HG03108 (cell line): Measurements from ENCODE around the gene NPTN.

Experiments used
- ATAC-seq: cut with Tn5 transposase; IDR thresholded peaks from one replicate; pipeline ENCODE4 v1.9.1; 2021; ENCODE audit warnings: moderate library complexity; ENCODE audit not compliant: unreplicated experiment

The NPTN gene

DNA sequence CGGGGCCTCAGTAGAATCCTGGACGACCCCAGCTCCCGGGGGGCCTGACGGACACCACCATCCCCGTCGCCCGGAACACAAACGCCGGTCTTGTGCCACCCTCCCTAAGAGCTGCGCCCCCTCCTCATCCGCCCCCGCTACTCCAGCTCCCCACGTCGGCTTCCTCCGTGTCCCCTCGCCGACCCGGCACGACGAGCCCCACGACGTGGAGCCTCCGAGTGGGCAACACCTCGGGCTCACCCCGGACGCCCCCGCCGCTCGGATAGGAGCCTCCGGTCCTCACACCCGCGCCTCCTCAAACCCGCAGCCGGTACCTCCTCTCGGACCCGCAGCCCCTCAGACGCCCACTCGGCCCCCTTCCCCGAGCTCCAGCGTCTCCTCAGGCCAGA is 525 bp downstream of the NPTN start:
- ATAC-seq = no peak

DNA sequence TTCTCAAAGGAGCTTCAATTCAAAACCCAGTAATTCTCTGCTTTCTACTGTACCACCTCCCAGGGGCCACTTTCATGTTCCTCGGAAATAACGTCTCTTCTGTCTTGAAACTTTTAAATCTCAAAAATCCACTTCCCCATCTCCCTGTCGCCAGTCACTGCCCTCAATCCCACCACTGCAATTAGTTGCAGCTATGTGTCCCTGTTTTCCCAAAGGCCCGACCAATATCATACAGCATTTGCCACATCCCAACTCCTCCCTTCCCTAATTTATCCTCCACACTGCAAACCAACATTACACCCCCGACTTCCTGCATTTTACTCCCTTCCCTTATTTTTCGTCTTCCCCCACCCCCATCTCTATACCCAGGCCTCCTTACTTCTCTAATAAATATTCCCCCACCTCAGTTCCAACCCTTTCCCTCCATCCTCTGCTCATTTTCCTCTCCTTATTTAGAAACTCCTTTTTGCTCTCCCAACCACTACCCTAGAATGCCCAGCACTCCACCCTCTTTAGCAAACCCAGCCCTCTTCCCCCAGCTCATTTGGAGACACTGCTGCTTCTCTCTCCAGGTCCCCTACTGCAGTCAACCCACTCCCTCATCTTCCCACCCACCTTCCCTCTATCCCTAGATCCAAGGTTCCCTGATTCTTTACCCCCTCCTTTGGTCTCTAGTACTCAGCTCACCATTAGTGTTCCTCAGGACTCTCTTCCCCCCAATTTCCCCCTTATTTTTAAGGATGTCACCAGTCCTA is 1.1 kb downstream of the NPTN start:
- no peak for ATAC-seq

DNA sequence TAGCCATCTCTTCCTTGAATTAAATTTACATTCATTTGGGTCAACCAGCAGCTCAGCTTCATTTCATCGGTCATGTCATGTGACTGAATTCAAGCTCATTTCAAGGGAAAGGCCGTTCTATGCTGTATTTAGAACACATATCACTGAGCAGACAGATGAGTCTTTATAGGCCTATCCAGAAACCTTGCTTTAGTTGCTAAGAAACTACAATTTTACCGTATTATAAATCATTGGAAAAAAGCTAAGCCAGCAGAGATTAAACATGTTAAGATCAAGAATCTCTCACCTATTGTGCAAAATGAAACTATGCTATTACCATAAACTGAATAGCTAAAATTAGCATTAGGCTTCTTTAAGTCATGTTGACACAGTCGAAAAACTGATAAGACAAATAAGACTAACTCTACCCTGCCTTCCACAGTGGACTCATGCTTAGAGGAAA is 2.2 kb downstream of the NPTN start:
- no peak for ATAC-seq

DNA sequence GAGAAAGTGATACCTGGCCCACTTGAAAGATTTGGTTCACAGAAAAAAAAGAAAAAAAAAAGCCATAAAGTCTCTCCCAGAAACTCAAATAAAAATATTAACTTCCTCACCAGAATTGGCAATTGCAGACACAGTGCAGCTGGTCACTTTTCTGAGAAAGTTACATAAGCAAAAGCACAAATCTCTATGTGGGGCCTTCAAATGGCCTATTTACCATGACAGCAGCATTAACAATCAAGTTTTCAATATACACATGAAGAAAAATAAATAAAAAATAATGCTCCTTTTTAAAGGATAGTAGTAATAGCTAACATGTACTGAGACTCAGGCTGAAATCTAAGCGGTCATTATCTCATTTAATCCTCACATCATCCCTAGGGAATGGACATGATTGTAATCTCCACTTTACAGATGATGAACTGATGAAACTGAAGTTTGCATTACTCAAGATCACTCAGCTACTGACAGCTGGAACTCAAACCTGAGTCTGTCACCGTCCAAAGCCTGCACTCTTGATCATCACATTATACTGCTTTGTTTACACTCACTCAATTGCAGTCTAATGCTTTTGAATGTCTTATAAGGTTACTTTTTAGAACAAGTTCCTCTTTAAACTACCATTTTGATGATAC is 3.3 kb downstream of the NPTN start:
- ATAC-seq = no peak

DNA sequence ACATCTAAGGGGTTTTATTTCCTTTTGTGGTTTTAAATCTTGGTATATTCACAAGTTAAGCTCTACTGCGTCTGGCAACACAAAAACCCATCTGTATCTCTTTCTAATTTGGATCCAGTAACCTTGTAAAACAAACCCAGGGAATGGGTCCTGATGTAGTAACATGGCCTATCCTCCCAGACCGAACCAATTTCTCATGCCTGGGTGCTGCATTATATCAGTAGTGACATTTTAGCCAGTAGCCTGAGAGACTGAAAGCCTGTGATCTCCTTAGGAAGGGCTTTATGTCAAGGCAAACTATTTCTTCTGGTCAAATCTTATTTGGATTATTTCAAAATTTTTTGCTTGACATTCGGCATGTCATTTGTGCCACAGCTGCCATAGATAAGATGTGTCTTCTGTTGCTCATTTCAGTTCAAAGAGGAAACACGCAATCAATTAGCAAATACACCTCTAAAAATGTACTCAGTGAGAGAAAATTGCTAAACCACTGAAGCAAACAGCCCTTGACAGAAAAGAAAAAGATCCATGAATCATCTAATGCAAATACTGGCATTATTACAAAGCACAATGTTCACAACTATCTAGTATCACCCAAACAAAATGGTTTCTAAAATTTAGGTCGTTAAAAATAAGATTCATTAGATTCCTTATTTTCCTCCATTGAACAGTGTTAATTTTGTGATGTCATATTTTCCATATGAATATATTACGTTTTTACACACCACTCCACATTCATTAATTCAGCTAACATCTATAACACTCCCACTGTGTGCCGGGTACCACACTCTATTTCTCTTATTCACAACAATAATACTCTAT is 4.0 kb downstream of the NPTN start:
- ATAC-seq = no peak

DNA sequence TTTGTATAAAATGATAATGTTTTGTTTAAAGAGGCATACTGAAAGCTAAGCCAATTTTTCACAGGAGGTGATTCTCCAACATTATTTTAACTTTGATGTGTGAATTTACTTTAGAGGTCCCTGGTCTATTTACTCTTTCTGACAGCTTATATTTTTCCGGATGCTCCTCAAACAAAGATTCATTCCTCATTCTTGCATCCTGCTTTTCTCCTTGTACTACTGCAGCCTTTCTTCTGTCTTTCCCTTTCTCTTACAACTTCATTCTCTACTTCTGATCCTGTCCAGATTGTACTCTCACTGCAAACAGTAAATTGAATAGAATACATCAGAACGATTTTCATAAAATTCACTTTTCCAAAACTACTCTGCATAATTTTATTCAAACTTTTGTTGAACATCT is 5.1 kb downstream of the NPTN start:
- no peak for ATAC-seq

DNA sequence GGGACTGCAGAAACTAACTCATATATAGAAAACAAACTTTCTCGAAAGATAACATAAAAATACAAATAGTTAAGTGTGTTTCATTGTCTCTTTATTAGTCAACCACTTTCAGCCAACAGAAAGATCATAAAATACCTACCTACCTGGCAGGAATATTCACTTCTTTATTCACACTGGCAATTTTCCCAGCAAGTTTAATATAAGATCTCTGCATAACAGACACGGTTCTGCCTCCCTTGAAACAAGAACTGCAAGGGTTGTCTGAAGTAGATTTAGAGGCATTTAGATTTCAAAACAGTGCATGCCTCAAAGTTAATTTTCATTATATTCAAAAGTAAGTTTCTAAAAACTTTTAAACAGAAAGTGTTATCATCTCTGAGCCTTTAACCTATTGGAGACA is 7.1 kb downstream of the NPTN start:
- no peak for ATAC-seq

DNA sequence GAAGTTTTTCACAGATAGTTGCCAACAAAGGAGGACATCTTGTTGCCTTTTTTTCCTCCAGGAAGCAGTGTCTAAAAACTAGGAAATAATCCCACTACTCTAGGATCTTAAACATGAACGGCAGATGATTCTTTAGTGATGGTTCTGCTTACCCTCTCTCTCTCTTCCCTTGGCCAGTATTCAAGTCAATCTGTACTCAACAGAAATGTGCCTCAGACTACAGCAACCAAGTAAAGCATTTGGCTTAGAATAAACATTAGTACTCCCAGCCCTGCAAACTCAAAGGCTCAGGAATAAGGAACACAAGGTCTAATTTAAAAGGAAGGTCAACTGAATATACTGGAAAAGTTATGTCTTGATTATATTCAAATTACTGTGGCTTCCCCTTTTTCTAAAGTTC is 8.7 kb downstream of the NPTN start:
- no peak for ATAC-seq

DNA sequence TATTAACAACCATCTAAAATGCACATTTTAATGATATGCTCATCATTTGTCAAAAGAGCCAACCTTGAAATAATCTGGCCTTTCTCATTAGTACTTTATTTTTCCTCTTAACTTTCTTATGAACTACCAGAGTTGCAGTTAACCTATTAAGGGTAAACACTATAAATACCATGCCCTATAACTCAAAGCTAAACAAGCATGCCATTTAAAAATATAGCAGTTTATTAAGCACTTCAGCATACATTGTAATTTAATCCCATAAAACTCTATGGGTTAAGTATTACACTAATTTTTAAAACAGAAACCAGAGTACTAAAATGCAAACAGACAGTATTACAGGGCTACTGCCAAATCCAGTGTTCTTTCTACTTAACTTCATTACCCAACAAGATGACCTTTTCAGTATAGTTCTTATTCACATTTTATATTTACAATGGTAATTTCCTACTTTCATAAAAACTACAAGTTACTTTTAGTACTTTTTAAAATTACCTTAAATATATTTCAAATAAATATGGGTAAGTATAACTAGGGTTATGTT is 11.8 kb downstream of the NPTN start:
- ATAC-seq = no peak

DNA sequence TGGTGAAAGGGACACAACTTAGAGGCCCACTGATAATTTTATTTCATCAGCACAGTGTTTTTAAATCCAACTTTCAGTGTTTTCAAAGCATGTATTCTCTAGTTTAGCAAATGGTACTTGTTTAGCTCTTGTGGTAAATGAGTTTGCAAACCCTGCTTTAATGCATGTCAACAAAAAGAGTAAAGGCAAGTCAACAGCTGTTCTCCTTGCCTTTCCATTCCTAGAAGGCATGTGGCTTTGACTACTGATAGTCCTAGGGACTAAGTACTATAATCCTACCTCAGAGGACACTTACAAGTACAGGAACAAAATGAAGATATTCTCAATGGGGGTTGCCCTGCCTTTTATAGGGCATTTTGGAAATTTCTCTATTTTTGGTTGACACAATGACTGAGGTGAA is 13.1 kb downstream of the NPTN start:
- no peak for ATAC-seq

DNA sequence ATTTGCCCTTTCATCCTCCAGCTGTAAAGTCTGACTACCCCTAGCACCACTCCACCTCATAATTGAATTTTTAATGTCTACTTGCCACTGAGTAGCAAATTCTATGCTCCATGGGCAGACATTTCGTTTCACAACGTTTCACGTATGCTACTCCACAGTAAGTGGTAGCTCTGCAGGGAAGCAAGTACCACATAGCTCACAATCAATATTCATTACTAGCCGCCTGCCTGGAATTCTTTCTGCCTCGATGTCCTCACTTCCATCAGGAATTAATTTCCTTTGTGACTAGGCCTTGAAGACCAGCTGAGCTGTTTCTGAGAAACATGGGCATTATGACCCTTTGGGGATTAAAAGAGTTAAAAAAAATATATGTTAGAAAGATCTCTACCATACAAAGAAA is 15.3 kb downstream of the NPTN start:
- ATAC-seq = no peak

DNA sequence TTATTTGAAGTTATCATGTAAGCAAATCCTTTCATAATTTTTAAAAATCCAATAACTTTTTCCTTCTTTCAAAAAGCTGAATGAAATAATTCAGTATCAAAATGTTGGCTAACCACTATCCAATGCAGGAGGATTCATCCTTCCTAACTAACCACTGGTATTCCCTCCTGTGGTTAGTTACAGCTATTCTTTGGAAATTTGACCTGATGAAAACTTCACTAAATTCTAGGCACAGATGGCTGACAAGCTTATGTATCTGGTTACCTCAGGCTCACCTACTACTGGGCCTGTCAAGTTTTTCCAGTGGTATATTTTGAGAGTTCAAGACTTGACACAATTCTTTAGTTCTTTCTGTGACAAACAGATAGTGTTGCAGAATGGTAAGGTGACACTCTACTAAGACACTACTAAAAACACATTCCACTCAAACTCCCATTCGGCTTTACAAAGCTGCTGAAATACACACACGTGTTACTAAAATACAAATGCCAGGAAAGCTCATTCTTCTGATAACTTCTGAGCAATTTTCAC is 15.8 kb downstream of the NPTN start:
- ATAC-seq = no peak

DNA sequence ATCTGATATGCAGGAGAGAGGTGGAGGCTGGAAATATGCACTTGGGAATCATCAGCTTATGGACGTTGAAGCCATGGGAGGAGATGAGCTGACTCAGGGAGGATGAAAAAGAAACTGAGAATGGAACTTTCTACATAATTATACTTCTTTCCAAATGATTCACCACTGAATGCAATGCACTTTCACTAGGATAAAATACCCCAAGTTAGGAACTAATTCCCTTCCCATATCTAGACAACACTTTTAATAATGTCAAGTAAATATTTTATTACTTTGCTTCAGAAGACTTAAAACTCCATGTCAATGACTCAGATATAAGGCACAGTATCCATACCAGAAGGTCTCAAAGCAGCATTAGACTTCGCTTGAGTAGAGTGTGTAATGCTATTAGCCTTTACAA is 24.2 kb downstream of the NPTN start:
- no peak for ATAC-seq

DNA sequence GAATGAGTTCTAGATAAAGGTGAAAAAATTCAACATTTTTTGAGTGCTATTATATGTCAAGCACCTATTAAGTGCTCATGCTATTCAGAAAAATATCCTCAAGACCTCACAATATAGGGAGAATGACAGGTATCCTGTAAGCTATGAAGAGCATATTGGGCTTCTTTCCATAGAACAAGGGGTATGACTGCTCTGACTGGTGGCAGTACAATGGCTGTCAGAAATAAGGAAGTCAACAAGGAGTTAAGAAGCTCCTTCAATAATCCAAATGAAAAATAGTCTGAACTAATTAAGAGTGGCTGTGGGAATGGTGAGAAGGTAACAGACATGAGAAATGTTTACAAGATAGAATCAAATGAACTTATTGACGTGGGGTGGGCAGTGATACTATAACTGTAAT is 24.7 kb downstream of the NPTN start:
- no peak for ATAC-seq

DNA sequence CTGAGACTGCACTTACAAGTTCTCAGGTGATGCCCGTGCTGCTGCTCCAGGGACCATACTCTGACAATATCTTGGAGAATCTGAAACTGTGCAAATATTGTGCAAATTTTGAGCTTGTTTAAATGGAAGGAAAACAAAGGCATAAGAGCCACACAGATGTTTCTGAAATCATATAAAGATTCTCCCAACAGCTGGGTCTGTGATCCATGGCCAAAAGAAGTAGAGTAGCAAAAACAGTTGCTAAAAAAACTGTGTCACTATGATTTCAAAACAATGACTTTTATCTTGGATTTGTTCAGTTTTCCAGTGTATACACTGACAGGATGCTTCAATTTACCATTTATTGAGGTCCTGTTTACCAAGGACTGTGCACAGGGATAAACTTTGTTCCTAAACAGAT is 25.3 kb downstream of the NPTN start:
- ATAC-seq = no peak

DNA sequence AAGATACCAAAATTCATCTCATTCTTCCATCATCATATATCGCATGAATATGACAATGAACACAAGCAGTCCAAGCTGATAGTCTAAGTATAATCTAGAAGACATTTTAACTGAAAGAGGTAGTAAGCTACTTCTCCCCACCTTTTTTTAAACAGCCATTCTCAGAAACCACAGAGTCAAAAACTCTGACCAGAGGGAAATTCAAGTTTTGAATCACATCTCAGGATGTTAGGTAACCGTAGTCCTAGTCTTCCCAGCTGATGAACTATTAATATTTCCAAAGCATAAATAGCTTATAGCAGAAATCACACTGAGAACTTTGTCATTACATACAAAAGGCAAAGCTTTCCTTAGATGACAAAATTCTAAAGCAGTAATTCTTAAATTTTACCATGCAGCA is 25.8 kb downstream of the NPTN start:
- no peak for ATAC-seq

DNA sequence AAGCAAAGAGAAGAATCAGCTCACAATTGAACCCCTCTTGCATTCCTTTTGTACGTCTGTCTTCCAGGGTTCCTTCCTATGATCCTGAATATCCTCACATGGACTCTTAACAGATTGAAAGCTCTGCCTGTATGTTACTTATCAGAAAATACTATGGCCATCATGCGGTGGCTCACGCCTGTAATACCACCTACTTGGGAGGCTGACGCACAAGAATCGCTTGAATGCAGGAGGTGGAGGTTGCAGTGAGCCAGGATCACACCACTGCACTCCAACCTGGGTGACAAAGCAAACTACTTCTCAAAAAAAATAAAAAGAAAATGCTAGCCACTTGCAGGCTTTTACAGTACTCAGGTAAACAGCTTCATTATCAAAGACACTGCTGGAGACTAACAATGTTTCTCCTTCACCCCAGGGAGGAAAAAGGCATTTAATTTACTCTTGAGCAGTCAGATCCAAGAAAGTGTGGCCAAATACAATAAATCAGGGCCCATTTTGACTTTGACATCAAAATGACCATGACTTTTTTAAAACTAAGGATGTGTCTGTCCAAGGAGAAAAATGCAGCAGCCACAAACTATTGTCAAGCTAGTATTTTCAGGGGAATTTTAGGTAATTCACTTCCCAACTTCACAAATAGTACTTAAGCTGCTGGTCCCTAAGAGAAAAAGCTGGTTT is 27.3 kb downstream of the NPTN start:
- no peak for ATAC-seq

DNA sequence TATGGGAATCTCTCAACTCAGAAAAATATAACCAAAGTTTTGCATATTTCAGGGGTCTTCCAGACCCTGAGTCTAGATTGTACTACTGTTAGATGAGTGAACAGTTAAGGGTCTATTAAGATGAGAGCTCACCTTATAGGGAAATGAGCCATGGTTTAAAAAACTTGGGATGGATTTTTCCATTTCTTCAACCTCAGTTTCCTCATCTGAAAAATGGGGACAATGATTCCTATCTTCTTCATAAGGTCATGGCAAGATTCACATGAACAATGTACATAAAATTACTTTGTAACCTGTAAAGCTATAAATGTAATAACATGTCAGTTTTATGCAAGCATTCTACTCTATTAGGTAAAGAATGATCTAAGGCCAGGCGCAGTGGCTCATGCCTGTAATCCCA is 28.7 kb downstream of the NPTN start:
- ATAC-seq = no peak

DNA sequence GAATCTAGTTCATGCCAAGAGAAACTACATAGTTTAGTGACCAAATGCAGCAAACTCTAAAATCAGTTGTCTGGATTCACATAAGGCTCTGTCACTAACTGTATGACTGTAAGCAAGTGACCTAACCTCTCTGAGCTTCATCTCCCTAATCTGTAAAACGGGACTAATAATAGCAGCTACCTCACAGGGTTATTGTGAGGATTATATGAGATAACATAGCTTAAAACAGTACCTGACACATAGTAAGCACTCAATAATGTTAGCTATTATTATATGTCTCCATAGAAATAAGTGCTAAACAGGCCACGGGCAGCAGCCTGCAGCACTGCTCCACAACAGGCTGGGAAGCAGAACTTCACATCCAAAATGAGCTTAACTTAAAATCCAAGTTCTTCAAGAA is 30.2 kb downstream of the NPTN start:
- ATAC-seq = no peak

DNA sequence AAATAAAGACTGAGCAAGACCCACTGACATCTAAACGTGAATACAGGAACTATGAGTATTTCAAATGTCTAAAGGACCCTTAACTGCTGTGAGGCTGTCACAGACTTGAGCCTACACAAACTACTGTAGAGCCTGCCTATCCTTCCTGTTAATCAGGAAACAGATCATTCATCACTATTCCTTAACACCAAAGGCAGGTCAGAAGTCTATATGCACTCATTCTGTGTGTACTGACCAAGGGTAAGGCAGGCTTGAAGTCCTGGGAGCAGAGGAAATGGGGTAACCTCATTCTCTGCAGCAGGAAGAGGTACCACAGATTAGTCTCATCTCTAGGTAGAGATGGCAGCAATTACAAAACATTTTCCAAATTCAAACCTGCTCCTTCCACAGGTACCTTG is 30.7 kb downstream of the NPTN start:
- ATAC-seq = no peak
